IMR-90 (cell line): ENCODE measurements around the gene REST. TPM values are rescaled to one million over a fixed set of nuclear protein-coding genes. Genes with fewer than 3 reads are reported as not detected.

Source experiments
- ATAC-seq: fragments of 200-7000 bp; cut with Tn5 transposase; 2 replicates; pipeline ENCODE4 v1.9.1; 2020; ENCODE audit warnings: low read depth, mild to moderate bottlenecking, moderate library complexity
- BruUV-seq: library from RNA; stranded (reverse); fragments of 400-500 nt; replicated peaks from 2 replicates; lab custom pipeline; 2021; lab: Mats Ljungman, UMichigan
- CTCF ChIA-PET: fragments of 300-600 bp; formaldehyde crosslinking; extraction: SDS; loops from one replicate; lab custom pipeline; 2021; ENCODE audit warnings: antibody characterized with exemption; lab: Yijun Ruan, JAX
- POLR2A ChIA-PET: fragments of 300-600 bp; sonication (Branson Sonifier 250); formaldehyde crosslinking; loops from one replicate; lab custom pipeline; 2022; ENCODE audit warnings: antibody characterized with exemption; ENCODE audit not compliant: unreplicated experiment; lab: Charles Lee
- DNase-seq: peaks from one replicate; pipeline ENCODE4 v3.0.0; 2013
- H2AFZ ChIP-seq: replicated peaks from 2 replicates; pipeline ENCODE3; 2013; ENCODE audit warnings: low read length, mild to moderate bottlenecking; ENCODE audit not compliant: poor library complexity
- H2AK5ac ChIP-seq: 2 replicates; pipeline ENCODE4 v1.6.1; 2013; ENCODE audit warnings: low read depth, low read length, inconsistent platforms
- H2AK9ac ChIP-seq: replicated peaks from 2 replicates; pipeline ENCODE3; 2013; ENCODE audit warnings: mild to moderate bottlenecking, low read depth, low read length, moderate library complexity; ENCODE audit not compliant: poor library complexity
- H2BK120ac ChIP-seq: 2 replicates; pipeline ENCODE4 v1.6.1; 2013; ENCODE audit warnings: low read depth, low read length, inconsistent platforms
- H2BK15ac ChIP-seq: 3 replicates; pipeline ENCODE4 v1.6.1; 2013; ENCODE audit warnings: low read depth, low read length, inconsistent platforms
- H2BK20ac ChIP-seq: 2 replicates; pipeline ENCODE4 v1.6.1; 2013; ENCODE audit warnings: low read depth, mild to moderate bottlenecking, inconsistent platforms, low read length, moderate library complexity
- H2BK5ac ChIP-seq: 2 replicates; pipeline ENCODE4 v1.6.1; 2013; ENCODE audit warnings: mild to moderate bottlenecking, low read depth, low read length, inconsistent platforms; ENCODE audit not compliant: poor library complexity, severe bottlenecking
- H3K14ac ChIP-seq: replicated peaks from 2 replicates; pipeline ENCODE4 v1.6.1; 2013; ENCODE audit warnings: low read depth, low read length, inconsistent platforms
- H3K18ac ChIP-seq: 2 replicates; pipeline ENCODE4 v1.6.1; 2013; ENCODE audit warnings: low read depth, low read length, control low read depth
- H3K23ac ChIP-seq: 2 replicates; pipeline ENCODE4 v1.6.1; 2013; ENCODE audit warnings: low read depth, low read length, inconsistent platforms
- H3K27ac ChIP-seq: 2 replicates; pipeline ENCODE4 v1.5.1; 2013; ENCODE audit warnings: mild to moderate bottlenecking, control low read depth, low read length; ENCODE audit not compliant: insufficient read depth
- H3K27me3 ChIP-seq: 2 replicates; pipeline ENCODE4 v1.6.1; 2013; ENCODE audit warnings: low read length; ENCODE audit not compliant: control insufficient read depth, insufficient read depth
- H3K36me3 ChIP-seq: 2 replicates; pipeline ENCODE4 v1.6.1; 2013; ENCODE audit warnings: low read length, mixed read lengths; ENCODE audit not compliant: control insufficient read depth, insufficient read depth
- H3K4ac ChIP-seq: 2 replicates; pipeline ENCODE4 v1.6.1; 2013; ENCODE audit warnings: low read depth, low read length, inconsistent platforms
- H3K4me1 ChIP-seq: 2 replicates; pipeline ENCODE4 v1.6.1; 2013; ENCODE audit warnings: low read length, mixed read lengths; ENCODE audit not compliant: control insufficient read depth, insufficient read depth
- H3K4me2 ChIP-seq: 2 replicates; pipeline ENCODE4 v1.6.1; 2013; ENCODE audit warnings: low read depth, mild to moderate bottlenecking, control low read depth, low read length, moderate library complexity
- H3K4me3 ChIP-seq: 2 replicates; pipeline ENCODE4 v1.5.1; 2013; ENCODE audit warnings: low read depth, mild to moderate bottlenecking, control low read depth, low read length, moderate library complexity; ENCODE audit not compliant: insufficient read depth
- H3K56ac ChIP-seq: 2 replicates; pipeline ENCODE4 v1.6.1; 2013; ENCODE audit warnings: low read length, inconsistent platforms; ENCODE audit not compliant: insufficient read depth; ENCODE audit errors: extremely low read depth
- H3K79me1 ChIP-seq, 2 experiments: 2 replicates each; pipeline ENCODE4 v1.6.1; 2013; ENCODE audit warnings: low read length in 2 of 2, inconsistent platforms in 1 of 2, low read depth in 1 of 2
- H3K9ac ChIP-seq: 2 replicates; pipeline ENCODE4 v1.6.1; 2013; ENCODE audit warnings: low read depth, low read length, control low read depth
- H3K9me1 ChIP-seq: 2 replicates; pipeline ENCODE4 v1.6.1; 2013; ENCODE audit warnings: low read length, inconsistent platforms; ENCODE audit not compliant: insufficient read depth
- H3K9me3 ChIP-seq: 2 replicates; pipeline ENCODE4 v1.6.1; 2013; ENCODE audit warnings: low read length; ENCODE audit not compliant: control insufficient read depth, insufficient read depth
- H4K20me1 ChIP-seq: 2 replicates; pipeline ENCODE4 v1.6.1; 2013; ENCODE audit warnings: low read length, inconsistent platforms; ENCODE audit not compliant: insufficient read depth
- H4K5ac ChIP-seq: 2 replicates; pipeline ENCODE4 v1.6.1; 2013; ENCODE audit warnings: mild to moderate bottlenecking, low read depth, low read length, control low read depth
- H4K8ac ChIP-seq, 2 experiments: 2 replicates each; pipeline ENCODE4 v1.6.1; 2013; ENCODE audit warnings: low read depth in 2 of 2, low read length in 2 of 2, control low read depth in 1 of 2, inconsistent platforms in 1 of 2
- H4K91ac ChIP-seq: 2 replicates; pipeline ENCODE4 v1.6.1; 2013; ENCODE audit warnings: low read depth, low read length, inconsistent platforms; ENCODE audit not compliant: insufficient read depth
- BHLHE40 ChIP-seq: fragments of 150-350 bp; IDR thresholded peaks from 2 replicates; pipeline ENCODE4 v1.6.1; 2016; ENCODE audit warnings: mild to moderate bottlenecking, low read depth, low read length
- CHD1 ChIP-seq: IDR thresholded peaks from 2 replicates; pipeline ENCODE4 v1.6.1; 2012; ENCODE audit warnings: low read depth, low read length, improper control_type of control experiment
- FOS ChIP-seq: fragments of 150-350 bp; IDR thresholded peaks from 2 replicates; pipeline ENCODE4 v1.6.1; 2016; ENCODE audit warnings: low read depth, low read length
- MAFK ChIP-seq: IDR thresholded peaks from 2 replicates; pipeline ENCODE4 v1.6.1; 2012; ENCODE audit warnings: low read depth, low read length, improper control_type of control experiment
- RAD21 ChIP-seq: IDR thresholded peaks from 2 replicates; pipeline ENCODE4 v1.6.1; 2012; ENCODE audit warnings: low read length, improper control_type of control experiment
- RCOR1 ChIP-seq: IDR thresholded peaks from 2 replicates; pipeline ENCODE4 v1.6.1; 2012; ENCODE audit warnings: mild to moderate bottlenecking, low read length, improper control_type of control experiment; ENCODE audit not compliant: insufficient replicate concordance
- RFX5 ChIP-seq: IDR thresholded peaks from 2 replicates; pipeline ENCODE4 v1.8.0; 2012; ENCODE audit warnings: low read depth, mild to moderate bottlenecking, low read length, moderate library complexity
- whole genome bisulfite sequencing, 2 experiments: methylation state at CpG; one replicate each; pipeline versions ENCODE4 v1.1.5 to v1.1.7; 2013; ENCODE audit warnings: missing lambda C conversion rate in 2 of 2; ENCODE audit not compliant: insufficient read length in 1 of 2; ENCODE audit errors: extremely low coverage in 2 of 2; 5-methylcytosine and 5-hydroxymethylcytosine counted together
- dilution Hi-C: fragments of 300-500 bp; cut with HindIII; formaldehyde crosslinking; loops from one replicate; pipeline ENCODE4 v1.14.3; 2018; ENCODE audit warnings: low sequenced_read_pairs; ENCODE audit not compliant: unreplicated experiment
- in situ Hi-C: fragments of 300-500 bp; cut with MboI; formaldehyde crosslinking; loops from 3 replicates; pipeline ENCODE4 v1.14.3; 2019; ENCODE audit warnings: low sequenced_read_pairs, inconsistent platforms, mixed read lengths
- intact Hi-C: fragments of 100-400 bp; cut with micrococcal nuclease; formaldehyde crosslinking; loops from 2 replicates; pipeline ENCODE4 v1.10.0; 2022
- polyA plus RNA-seq, 3 experiments: library from polyadenylated mRNA; depleted of rRNA; stranded (reverse); fragments of >200 nt; gene quantifications; 2 replicates each; pipeline ENCODE4 v1.2.3, GENCODE V29; 2012; ENCODE audit warnings: low replicate concordance in 1 of 3
- total RNA-seq: library from RNA; depleted of rRNA; stranded (reverse); fragments of >200 nt; gene quantifications from 2 replicates; pipeline ENCODE4 v1.2.3, GENCODE V29; 2012
- TF ChIP-seq, protein P1 (sequence below): fragments of 150-350 bp; IDR thresholded peaks from 2 replicates; pipeline ENCODE4 v1.6.1; 2016; ENCODE audit warnings: low read depth, mild to moderate bottlenecking, low read length, moderate library complexity, borderline replicate concordance
- TF ChIP-seq, protein P2 (sequence below): conservative IDR thresholded peaks from 2 replicates; pipeline ENCODE4 v1.5.1; 2012; ENCODE audit warnings: mild to moderate bottlenecking, low read depth, low read length, improper control_type of control experiment

Gene REST
- total and polyA plus RNA-seq, 2 of the 4 experiments (the other 2 are of a cell fraction): 10.0 to 66.9 TPM

DNA sequence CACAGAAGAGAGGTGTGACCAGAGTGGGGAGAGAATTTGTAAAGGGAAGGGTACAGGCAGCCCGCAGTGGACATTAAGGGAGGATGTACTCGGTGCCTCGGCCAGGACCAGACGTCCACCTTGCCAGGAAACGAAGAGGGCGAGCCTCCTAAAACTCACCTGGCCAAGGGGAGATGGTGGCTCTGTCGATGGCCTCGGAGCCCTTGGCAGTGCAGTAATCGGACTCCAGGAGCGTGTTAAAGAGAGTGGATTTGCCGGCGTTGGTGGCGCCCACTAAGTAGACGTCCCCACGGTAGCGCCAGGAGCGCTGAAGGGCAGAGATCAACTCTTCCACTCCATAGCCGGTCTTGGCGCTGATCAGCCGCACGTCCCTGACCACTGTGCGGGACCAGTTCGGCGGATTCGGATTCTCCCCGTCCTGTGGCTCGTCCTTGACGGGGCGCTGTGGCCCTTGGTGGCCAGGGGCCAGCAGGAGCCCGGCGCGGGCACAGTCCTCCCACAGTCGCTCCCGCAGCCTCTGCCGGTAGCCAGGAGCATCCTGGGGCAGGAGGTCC lies 68.7 kb downstream of the REST start:
- Histone ChIP-seq H4K5ac (no peak overlapping the region), H4K91ac (no peak overlapping the region), H3K79me1 (peaks cover 11 to 46% of the 10 kb centered on the region in 2 experiments; a peak in 3 of 4 replicates), H2AK9ac (peak overlapping the region; percentile 83), H3K27me3 (no peaks in the 10 kb centered on the region), H3K4me1 (no peaks in the 10 kb centered on the region), H2BK5ac (no peak overlapping the region), H4K20me1 (peaks cover 34% of the 10 kb centered on the region), H2BK120ac (no peak overlapping the region), H3K23ac (peak overlapping the region; percentile 59; the same call in 1 of the 2 replicates), H3K9me3 (peaks cover 6% of the 10 kb centered on the region), H2BK20ac (no peak overlapping the region), H2BK15ac (no peak overlapping the region), H3K18ac (no peak overlapping the region), H3K27ac (peak overlapping the region; percentile 89), H3K36me3 (peaks cover 19% of the 10 kb centered on the region), H3K4ac (0 out of 2 replicates have a peak overlapping the region, but pooled peaks have one; percentile 17), H3K14ac (peak overlapping the region; percentile 60; the same call in 1 of the 2 replicates), H3K4me3 (peak overlapping the region; percentile 86), H3K9ac (peak overlapping the region; percentile 92), H3K9me1 (no peaks in the 10 kb centered on the region; the same call in none of the 2 replicates), H2AK5ac (peak overlapping the region; percentile 65), H4K8ac (peak overlapping the region in 1 of 2 experiments; percentile 15; a peak in 1 of 4 replicates), H3K56ac (peak overlapping the region; percentile 41; the same call in 1 of the 2 replicates), H3K4me2 (peak overlapping the region; percentile 97), H2AFZ (peak overlapping the region; percentile 94)
- ChIA-PET CTCF (no interaction called here), POLR2A (no interaction called here)
- dilution Hi-C loops (no loop called here), intact Hi-C loops (loop anchor here (2.0 to 5.0 kb wide), 3 partner anchors 40 to 126 kb away; no protein-coding TSS in a partner anchor), in situ Hi-C loops (no loop called here)
- no TSS peak for BruUV-seq
- TF ChIP-seq, protein P1, sequence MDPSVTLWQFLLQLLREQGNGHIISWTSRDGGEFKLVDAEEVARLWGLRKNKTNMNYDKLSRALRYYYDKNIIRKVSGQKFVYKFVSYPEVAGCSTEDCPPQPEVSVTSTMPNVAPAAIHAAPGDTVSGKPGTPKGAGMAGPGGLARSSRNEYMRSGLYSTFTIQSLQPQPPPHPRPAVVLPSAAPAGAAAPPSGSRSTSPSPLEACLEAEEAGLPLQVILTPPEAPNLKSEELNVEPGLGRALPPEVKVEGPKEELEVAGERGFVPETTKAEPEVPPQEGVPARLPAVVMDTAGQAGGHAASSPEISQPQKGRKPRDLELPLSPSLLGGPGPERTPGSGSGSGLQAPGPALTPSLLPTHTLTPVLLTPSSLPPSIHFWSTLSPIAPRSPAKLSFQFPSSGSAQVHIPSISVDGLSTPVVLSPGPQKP: no peak
- TF ChIP-seq, protein P2, sequence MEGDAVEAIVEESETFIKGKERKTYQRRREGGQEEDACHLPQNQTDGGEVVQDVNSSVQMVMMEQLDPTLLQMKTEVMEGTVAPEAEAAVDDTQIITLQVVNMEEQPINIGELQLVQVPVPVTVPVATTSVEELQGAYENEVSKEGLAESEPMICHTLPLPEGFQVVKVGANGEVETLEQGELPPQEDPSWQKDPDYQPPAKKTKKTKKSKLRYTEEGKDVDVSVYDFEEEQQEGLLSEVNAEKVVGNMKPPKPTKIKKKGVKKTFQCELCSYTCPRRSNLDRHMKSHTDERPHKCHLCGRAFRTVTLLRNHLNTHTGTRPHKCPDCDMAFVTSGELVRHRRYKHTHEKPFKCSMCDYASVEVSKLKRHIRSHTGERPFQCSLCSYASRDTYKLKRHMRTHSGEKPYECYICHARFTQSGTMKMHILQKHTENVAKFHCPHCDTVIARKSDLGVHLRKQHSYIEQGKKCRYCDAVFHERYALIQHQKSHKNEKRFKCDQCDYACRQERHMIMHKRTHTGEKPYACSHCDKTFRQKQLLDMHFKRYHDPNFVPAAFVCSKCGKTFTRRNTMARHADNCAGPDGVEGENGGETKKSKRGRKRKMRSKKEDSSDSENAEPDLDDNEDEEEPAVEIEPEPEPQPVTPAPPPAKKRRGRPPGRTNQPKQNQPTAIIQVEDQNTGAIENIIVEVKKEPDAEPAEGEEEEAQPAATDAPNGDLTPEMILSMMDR: no peak
- TF ChIP-seq CHD1 (no peak), RFX5 (no peak), BHLHE40 (no peak), RCOR1 (no peak), MAFK (no peak), RAD21 (no peak), FOS (no peak)
- DNase-seq (no peak), ATAC-seq (peak; percentile 7)
- 3% methylated on average over 24 of the region's 35 CpGs; no CpG with 5 or more reads in 1 of the 2 experiments for WGBS, 2 experiments
